Activated CD8-positive, alpha-beta T cell treated with anti-CD3 and anti-CD28 coated beads, Interleukin-2, amount 10 ng/mL, durations not matched to agents 7 days and 5 days (primary cell): Measurements from ENCODE around the gene CDK5. TPM values are rescaled to one million over a fixed set of nuclear protein-coding genes. Genes with fewer than 3 reads are reported as not detected.

Experiments used
- ATAC-seq: fragments of 150-1000 bp; cut with Tn5 transposase; one replicate; pipeline ENCODE4 v1.10.0; 2021; ENCODE audit warnings: moderate library complexity
- CTCF ChIA-PET: fragments of 350-600 bp; sonication (Branson Sonifier 250); formaldehyde crosslinking; loops from one replicate; lab custom pipeline; 2021; ENCODE audit warnings: antibody characterized with exemption; lab: Charles Lee
- POLR2A ChIA-PET: fragments of 350-600 bp; sonication (Branson Sonifier 250); formaldehyde crosslinking; loops from one replicate; lab custom pipeline; 2021; ENCODE audit warnings: antibody characterized with exemption; lab: Charles Lee
- DNase-seq: peaks from one replicate; pipeline ENCODE4 v3.0.0-alpha.2; 2020
- H3K27ac Mint-ChIP-seq: one replicate; pipeline ENCODE4 v1.8.0; 2021; ENCODE audit warnings: mild to moderate bottlenecking, mixed read lengths
- H3K27me3 Mint-ChIP-seq: one replicate; pipeline ENCODE4 v1.8.0; 2021; ENCODE audit warnings: low read depth, mixed read lengths
- H3K36me3 Mint-ChIP-seq: one replicate; pipeline ENCODE4 v1.8.0; 2021; ENCODE audit warnings: low read depth, mixed read lengths
- H3K4me1 Mint-ChIP-seq: one replicate; pipeline ENCODE4 v1.8.0; 2021; ENCODE audit warnings: low read depth, mixed read lengths
- H3K4me3 Mint-ChIP-seq: one replicate; pipeline ENCODE4 v1.8.0; 2021; ENCODE audit warnings: mild to moderate bottlenecking, mixed read lengths
- H3K9me3 Mint-ChIP-seq: one replicate; pipeline ENCODE4 v1.8.0; 2022; ENCODE audit warnings: mixed read lengths; ENCODE audit not compliant: insufficient read depth
- total RNA-seq, 2 experiments: library from RNA; stranded (reverse); gene quantifications; one replicate each; pipeline ENCODE4 v1.2.3, GENCODE V29; 2021

CDK5 gene
- total RNA-seq, 2 experiments from 2014 or later, result 20.3 to 21.0 TPM

- H3K27ac Mint-ChIP-seq, result peak within 1 kb of the TSS; percentile 82
Observed at GRCh38 chr7:151085691-151086620, 28.3 kb upstream of the CDK5 start, which contains the start of gene AGAP3. Gene AGAP3 (plus strand): TSS chr7:151086475. CDS start chr7:151086742, 267 bp downstream.

GRCh38 chr7:151085329-151085690 lies 27.6 kb upstream of the CDK5 start:
- Mint-ChIP-seq H3K36me3 (peaks cover 6% of the 10 kb centered on the region), H3K4me1 (peaks cover 52% of the 10 kb centered on the region), H3K27me3 (peaks cover 30% of the 10 kb centered on the region), H3K9me3 (no peaks in the 10 kb centered on the region), H3K27ac (peak overlapping the region; percentile 0), H3K4me3 (peak overlapping the region; percentile 80)
- ChIA-PET CTCF (interaction anchor here (1.1 to 1.4 kb wide), 4 partner anchors 26 to 100 kb away, joined by 3 to 10 read pairs (median 4); partner anchors contain the start of gene ABCB8), POLR2A (no interaction called here)
- ATAC-seq (no peak), DNase-seq (no peak)

More at GRCh38 chr7:151085691-151086620, 28.3 kb upstream of the CDK5 start, which contains the start of gene AGAP3:
- peaks cover 6% of the 10 kb centered on the region for H3K36me3 Mint-ChIP-seq
- no peaks in the 10 kb centered on the region for H3K9me3 Mint-ChIP-seq
- H3K4me1 Mint-ChIP-seq, result peaks cover 48% of the 10 kb centered on the region
- peaks cover 30% of the 10 kb centered on the region for H3K27me3 Mint-ChIP-seq
- peak within 1 kb of the TSS; percentile 80 for H3K4me3 Mint-ChIP-seq
- DNase-seq (peak; percentile 54), ATAC-seq (peak; percentile 25)
- CTCF ChIA-PET, result interaction anchor here (1.2 to 1.4 kb wide), 3 partner anchors 25 to 100 kb away, joined by 4 to 10 read pairs (median 4); partner anchors contain the start of gene ABCB8
- POLR2A ChIA-PET, result no interaction called here

GRCh38 chr7:151083824-151084160 lies 26.1 kb upstream of the CDK5 start:
- DNase-seq (no peak), ATAC-seq (no peak)
- Mint-ChIP-seq H3K27me3 (peaks cover 23% of the 10 kb centered on the region), H3K27ac (no peak overlapping the region), H3K4me3 (peak overlapping the region; percentile 87), H3K4me1 (peaks cover 59% of the 10 kb centered on the region), H3K36me3 (peaks cover 12% of the 10 kb centered on the region), H3K9me3 (no peaks in the 10 kb centered on the region)
- CTCF ChIA-PET, result no interaction called here
- POLR2A ChIA-PET, result no interaction called here

DNA sequence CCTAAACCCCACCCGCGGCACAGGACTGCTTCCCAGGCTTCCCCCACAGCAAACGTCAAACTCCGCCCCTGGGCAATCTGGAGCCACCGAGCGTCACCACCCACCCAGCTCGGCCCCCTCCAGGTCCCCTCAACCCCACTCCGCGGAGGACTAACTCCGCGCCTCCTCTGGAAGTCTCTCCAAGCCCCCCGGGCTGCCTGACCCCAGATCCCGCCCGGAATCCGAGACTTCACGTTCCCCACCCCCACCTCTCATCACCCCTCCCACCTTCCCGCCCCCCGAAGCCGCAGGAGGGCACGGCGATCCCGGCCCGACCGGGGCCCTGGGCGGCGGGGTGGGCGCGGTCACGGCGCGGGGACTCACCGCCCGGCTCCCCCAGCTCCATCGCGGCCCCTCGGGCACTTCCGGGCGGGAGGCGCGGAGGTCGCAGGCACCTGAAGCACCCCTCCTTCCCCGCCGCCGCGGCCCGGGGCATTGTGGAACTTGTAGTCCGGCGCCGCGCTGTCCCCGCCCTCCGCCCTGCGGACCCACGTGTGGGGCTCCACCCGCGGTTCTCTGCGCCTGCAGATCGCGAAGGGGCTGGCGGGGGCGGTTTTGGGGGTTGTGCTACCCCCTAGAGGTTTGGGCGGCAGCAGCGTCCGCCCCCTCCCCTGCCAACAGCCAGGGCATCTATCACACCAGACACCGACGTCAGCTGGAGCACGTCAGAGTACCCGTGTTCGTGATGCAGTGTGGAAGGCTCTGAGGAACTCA lies 25.6 kb upstream of the CDK5 start, which contains the start of gene TMUB1:
Gene TMUB1 (minus strand): TSS at position 423 of the 753 bp plus-strand sequence. CDS start 930 bp downstream, outside the sequence.
- Mint-ChIP-seq H3K4me3 (peak within 1 kb of the TSS; percentile 87), H3K9me3 (no peaks in the 10 kb centered on the region), H3K27ac (peak within 1 kb of the TSS; percentile 93), H3K27me3 (peaks cover 21% of the 10 kb centered on the region), H3K36me3 (peaks cover 14% of the 10 kb centered on the region), H3K4me1 (peaks cover 62% of the 10 kb centered on the region)
- DNase-seq, result peak; percentile 87
- ChIA-PET POLR2A (interaction anchor here (1.0 to 1.6 kb wide), 2 partner anchors 25 to 28 kb away, joined by 3 to 4 read pairs; no protein-coding TSS in a partner anchor), CTCF (interaction anchor here (0.6 to 1.3 kb wide), 2 partner anchors 15 to 75 kb away, joined by 3 read pairs; no protein-coding TSS in a partner anchor)
- peak; percentile 66 for ATAC-seq

DNA sequence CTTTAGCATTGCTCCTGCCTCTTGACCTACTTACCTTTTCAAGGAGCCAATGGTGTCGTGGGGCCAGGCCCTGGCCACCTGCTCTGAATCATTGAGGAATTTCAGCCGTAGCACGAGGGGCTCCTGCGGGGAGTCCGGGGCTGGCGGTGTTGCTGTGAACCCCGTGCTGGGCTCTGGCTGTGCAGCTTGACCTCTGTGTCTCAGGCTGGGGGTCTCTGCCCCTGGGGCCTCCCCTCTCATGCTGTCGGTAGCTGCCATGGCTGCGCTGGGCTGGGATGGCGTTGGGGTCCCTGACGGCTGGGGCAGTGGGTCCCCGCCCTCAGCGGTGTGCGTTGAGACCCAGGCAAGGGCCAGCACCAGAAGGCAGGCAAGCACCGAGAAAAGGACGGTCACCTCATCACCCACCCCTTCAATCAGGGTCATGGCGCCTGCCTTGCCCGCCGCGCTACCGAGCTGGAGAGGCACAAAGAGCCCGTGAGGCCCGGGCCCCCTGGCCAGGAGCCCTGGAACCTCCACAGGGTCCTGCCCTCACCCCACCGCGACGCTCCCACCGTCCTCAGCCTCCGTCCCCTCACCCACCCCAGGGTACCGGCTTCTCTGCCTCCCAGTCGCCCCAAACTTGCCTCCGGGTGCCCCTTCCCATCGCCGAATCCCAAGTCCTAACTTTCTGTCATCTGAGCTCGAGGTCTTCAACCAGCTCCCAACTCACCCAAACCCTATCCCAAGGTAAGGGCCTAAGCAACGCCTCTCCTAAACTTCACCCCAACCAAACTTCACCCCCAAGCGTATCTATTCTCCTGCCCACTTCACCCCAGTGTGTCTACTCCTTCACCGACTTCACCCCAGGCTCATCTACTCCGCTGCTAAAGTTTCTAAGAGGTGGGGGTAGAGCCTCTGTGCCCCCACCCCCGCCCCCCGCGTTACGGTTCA lies 24.7 kb upstream of the CDK5 start:
- H3K27me3 Mint-ChIP-seq, result peaks cover 18% of the 10 kb centered on the region
- H3K4me1 Mint-ChIP-seq, result peaks cover 64% of the 10 kb centered on the region
- H3K9me3 Mint-ChIP-seq, result no peaks in the 10 kb centered on the region
- H3K4me3 Mint-ChIP-seq, result peak overlapping the region; percentile 87
- peaks cover 19% of the 10 kb centered on the region for H3K36me3 Mint-ChIP-seq
- no peak for DNase-seq
- ChIA-PET CTCF (interaction anchor here (0.6 to 1.3 kb wide), 2 partner anchors 14 to 74 kb away, joined by 3 read pairs; no protein-coding TSS in a partner anchor), POLR2A (interaction anchor here (1.0 to 1.6 kb wide), 2 partner anchors 24 to 29 kb away, joined by 3 to 4 read pairs; no protein-coding TSS in a partner anchor)
- ATAC-seq, result no peak
- H3K27ac Mint-ChIP-seq, result peak overlapping the region; percentile 93

DNA sequence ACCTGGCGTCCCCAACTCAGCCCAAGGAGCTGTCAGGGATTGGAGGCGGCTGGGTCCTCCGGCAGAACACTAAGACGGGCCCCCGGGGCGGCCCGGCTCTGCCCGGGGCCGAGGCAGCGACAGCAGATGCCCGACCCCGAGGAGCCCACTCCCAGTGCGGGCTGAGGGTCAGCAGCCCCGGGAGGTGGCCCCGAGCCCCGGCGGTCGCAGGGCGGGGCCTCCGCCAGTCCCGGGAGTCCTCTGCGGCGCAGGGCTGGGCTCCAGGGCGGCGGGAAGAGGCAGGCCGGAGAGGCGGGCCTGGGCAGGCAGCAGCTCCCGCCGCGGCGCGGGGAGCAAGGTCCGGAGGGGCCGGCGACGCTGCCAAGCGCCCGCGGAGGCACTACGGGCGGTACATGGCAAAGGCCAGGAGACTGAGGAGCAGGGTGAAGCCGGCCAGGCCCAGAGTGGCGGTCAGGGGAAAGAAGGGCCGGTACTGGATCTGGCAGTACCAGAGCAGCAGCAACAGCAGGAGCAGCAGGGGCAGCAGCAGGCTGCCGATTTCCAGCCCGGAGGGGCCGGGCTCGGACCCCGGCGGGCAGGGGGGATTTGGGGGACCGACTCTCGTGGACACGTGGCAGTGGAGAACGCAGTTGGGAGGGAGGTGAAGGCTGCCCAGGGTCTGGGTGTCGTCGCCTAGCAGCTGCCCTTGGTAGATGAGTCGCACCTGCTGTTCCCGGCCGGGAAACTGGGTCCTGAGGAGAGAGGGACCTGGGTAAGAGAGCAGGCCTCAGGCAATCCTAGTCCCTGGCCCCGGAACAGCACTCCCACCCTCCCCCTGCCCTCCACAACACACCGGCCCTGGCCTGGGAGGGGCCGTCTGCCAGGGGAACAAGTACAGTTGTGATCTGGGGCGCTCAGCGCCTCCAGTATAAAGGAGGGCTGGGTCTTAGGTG lies 23.7 kb upstream of the CDK5 start:
- peak overlapping the region; percentile 87 for H3K4me3 Mint-ChIP-seq
- ChIA-PET CTCF (interaction anchor here (1.0 kb wide), 2 partner anchors 21 to 63 kb away, joined by 4 to 9 read pairs; no protein-coding TSS in a partner anchor), POLR2A (interaction anchor here (0.6 to 1.8 kb wide), 3 partner anchors 23 to 88 kb away, joined by 3 to 5 read pairs (median 3); partner anchors contain the start of gene SLC4A2)
- DNase-seq (no peak), ATAC-seq (no peak)
- no peaks in the 10 kb centered on the region for H3K9me3 Mint-ChIP-seq
- H3K36me3 Mint-ChIP-seq, result peaks cover 19% of the 10 kb centered on the region
- H3K27me3 Mint-ChIP-seq, result peaks cover 14% of the 10 kb centered on the region
- H3K4me1 Mint-ChIP-seq, result peaks cover 60% of the 10 kb centered on the region
- peak overlapping the region; percentile 80 for H3K27ac Mint-ChIP-seq

DNA sequence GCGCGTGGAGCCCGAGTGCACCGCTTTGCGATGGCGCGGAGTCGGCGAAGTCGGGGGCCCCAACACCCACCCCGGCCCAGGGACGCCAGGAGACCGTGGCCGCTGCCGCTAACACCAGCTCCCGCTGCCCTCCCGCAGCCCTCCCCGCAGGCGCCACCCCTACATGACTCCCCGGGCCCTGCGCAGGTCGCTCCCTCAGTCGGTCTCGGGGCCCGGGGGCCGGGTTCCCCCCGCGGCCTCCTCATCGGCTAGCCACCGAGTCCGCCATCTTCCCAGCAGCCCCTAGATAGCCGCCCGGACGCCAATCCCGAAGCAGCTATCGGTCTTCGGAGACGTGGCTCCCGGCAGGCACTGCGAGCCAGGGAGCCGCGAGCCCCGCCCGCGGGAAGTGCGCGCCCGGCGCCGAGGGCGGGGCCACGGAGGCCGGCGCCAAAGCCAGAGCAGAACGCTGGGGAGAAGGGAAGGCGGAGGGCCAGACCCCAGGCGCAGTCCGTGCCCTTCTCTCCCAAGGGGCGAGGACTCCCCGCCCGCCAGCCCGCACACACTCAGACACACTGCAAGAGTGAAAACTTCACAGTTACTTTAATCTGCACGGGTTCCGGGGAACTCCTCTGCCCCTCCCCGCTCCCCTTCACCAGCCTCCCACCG lies 22.9 kb upstream of the CDK5 start, which contains the start of gene FASTK:
Gene FASTK (minus strand): TSS at position 288 of the 648 bp plus-strand sequence. CDS start 43 bp downstream, at position 245.
- DNase-seq (peak; percentile 92), ATAC-seq (peak; percentile 85)
- Mint-ChIP-seq H3K27me3 (peaks cover 10% of the 10 kb centered on the region), H3K36me3 (peaks cover 27% of the 10 kb centered on the region), H3K9me3 (no peaks in the 10 kb centered on the region), H3K27ac (peak within 1 kb of the TSS; percentile 81), H3K4me1 (peaks cover 55% of the 10 kb centered on the region), H3K4me3 (peak within 1 kb of the TSS; percentile 87)
- ChIA-PET POLR2A (interaction anchor here (0.6 to 1.8 kb wide), 3 partner anchors 22 to 87 kb away, joined by 3 to 5 read pairs (median 3); partner anchors contain the start of gene SLC4A2), CTCF (interaction anchor here (1.0 kb wide), 2 partner anchors 20 to 62 kb away, joined by 4 to 9 read pairs; no protein-coding TSS in a partner anchor)

DNA sequence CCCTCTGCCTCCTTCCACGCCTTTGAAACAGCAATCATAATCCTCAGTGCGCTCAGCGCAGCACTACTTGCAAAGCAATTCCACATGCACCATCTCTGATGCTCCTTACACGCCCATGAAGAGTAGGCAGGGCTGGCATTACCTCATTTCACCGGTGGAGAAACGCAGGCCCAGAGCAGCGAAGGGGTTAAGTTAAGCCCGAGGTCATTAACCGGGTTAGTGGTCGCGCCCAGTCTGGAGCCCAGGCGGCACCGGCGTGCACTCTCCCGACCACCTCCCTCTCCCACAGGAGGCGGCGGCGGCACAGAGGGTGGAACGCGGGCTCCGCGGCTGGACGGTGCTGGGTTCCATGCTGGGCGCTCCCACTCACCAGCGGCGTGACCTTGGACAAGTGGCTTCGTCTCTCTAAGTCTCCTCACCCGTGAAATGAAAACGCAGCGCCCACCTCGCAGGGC lies 22.4 kb upstream of the CDK5 start:
- DNase-seq, result no peak
- Mint-ChIP-seq H3K36me3 (peaks cover 30% of the 10 kb centered on the region), H3K27ac (peak overlapping the region; percentile 81), H3K27me3 (peaks cover 5% of the 10 kb centered on the region), H3K4me3 (peak overlapping the region; percentile 82), H3K4me1 (peaks cover 50% of the 10 kb centered on the region), H3K9me3 (no peaks in the 10 kb centered on the region)
- POLR2A ChIA-PET, result interaction anchor here (1.0 to 1.8 kb wide), 2 partner anchors 21 to 48 kb away, joined by 3 to 5 read pairs; partner anchors contain the start of gene SLC4A2
- peak; percentile 9 for ATAC-seq
- CTCF ChIA-PET, result interaction anchor here (1.0 kb wide), 1 partner anchor 62 kb away, joined by 9 read pairs; no protein-coding TSS in a partner anchor
